Fibroblast of pulmonary artery (primary cell): ENCODE results near the gene FCER2.

Experiments used
- DNase-seq: peaks from one replicate; pipeline ENCODE4 v3.0.0-alpha.2; 2010; ENCODE audit warnings: low read depth
- H3K4me3 ChIP-seq: replicated peaks from 2 replicates; pipeline ENCODE4 v1.5.1; 2011; ENCODE audit warnings: low read depth, mild to moderate bottlenecking, control low read depth, low read length, moderate library complexity
- TF ChIP-seq, protein P1 (sequence below): IDR thresholded peaks from 2 replicates; pipeline ENCODE4 v1.5.1; 2011; ENCODE audit warnings: mild to moderate bottlenecking, control low read depth, low read length, inconsistent platforms; ENCODE audit errors: missing control alignments

FCER2 gene

GRCh38 chr19:7703332-7703731 is 1.4 kb upstream of the FCER2 start:
- no peak overlapping the region for H3K4me3 ChIP-seq
- no peak for DNase-seq
- TF ChIP-seq, protein P1, sequence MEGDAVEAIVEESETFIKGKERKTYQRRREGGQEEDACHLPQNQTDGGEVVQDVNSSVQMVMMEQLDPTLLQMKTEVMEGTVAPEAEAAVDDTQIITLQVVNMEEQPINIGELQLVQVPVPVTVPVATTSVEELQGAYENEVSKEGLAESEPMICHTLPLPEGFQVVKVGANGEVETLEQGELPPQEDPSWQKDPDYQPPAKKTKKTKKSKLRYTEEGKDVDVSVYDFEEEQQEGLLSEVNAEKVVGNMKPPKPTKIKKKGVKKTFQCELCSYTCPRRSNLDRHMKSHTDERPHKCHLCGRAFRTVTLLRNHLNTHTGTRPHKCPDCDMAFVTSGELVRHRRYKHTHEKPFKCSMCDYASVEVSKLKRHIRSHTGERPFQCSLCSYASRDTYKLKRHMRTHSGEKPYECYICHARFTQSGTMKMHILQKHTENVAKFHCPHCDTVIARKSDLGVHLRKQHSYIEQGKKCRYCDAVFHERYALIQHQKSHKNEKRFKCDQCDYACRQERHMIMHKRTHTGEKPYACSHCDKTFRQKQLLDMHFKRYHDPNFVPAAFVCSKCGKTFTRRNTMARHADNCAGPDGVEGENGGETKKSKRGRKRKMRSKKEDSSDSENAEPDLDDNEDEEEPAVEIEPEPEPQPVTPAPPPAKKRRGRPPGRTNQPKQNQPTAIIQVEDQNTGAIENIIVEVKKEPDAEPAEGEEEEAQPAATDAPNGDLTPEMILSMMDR, result no peak

GRCh38 chr19:7701049-7701653 is 780 bp downstream of the FCER2 start:
- TF ChIP-seq, protein P1, result no peak
- H3K4me3 ChIP-seq, result no peak overlapping the region
- no peak for DNase-seq

GRCh38 chr19:7699417-7700401 is 2.2 kb downstream of the FCER2 start:
- H3K4me3 ChIP-seq, result no peak overlapping the region
- TF ChIP-seq, protein P1, result no peak
- DNase-seq, result no peak

GRCh38 chr19:7699003-7699402 is 2.9 kb downstream of the FCER2 start:
- no peak overlapping the region for H3K4me3 ChIP-seq
- no peak for DNase-seq
- TF ChIP-seq, protein P1, result no peak

- H3K4me3 ChIP-seq, result no peak overlapping the region
- DNase-seq, result no peak
- TF ChIP-seq, protein P1, result no peak
Measured at GRCh38 chr19:7698583-7698982, 3.3 kb downstream of the FCER2 start.

DNA sequence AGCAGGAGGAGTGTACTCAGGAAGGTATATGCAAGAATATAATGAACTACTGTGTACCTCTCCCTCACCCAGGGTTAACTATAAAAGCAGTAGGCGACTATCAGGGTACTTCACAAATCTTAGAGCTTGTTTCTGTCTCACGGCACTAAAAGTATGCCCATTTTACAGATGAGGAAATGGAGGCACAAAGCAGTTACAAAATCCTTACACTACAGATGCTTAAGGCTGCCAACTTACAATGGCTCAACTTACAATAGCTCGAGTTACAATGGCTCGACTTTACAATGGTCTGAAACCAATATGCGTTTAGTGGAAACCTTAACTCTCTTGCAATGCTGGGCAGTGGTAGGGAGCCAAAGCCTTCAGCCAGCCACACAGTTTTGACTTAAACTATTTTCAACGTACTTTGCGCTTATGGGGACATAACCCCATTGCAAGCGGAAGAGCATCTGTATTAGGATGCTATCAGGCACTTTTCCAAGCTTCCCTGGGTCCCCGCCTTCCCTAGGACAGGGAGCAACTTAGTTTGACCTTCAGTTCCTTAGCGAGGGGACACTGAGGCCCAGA is 4.1 kb downstream of the FCER2 start:
- no peak overlapping the region for H3K4me3 ChIP-seq
- DNase-seq, result no peak
- TF ChIP-seq, protein P1, result no peak
